GM12874 (cell line): ENCODE results near the gene SLCO1B3.

Experiments
- CTCF ChIP-seq: IDR thresholded peaks from 2 replicates; pipeline ENCODE4 v1.5.1; 2011; ENCODE audit warnings: low read depth, mild to moderate bottlenecking, control low read depth, low read length, moderate library complexity; ENCODE audit not compliant: insufficient read depth

Gene SLCO1B3

GRCh38 chr12:20885552-20885951, 75.0 kb downstream of the SLCO1B3 start:
- TF ChIP-seq CTCF = no peak

DNA sequence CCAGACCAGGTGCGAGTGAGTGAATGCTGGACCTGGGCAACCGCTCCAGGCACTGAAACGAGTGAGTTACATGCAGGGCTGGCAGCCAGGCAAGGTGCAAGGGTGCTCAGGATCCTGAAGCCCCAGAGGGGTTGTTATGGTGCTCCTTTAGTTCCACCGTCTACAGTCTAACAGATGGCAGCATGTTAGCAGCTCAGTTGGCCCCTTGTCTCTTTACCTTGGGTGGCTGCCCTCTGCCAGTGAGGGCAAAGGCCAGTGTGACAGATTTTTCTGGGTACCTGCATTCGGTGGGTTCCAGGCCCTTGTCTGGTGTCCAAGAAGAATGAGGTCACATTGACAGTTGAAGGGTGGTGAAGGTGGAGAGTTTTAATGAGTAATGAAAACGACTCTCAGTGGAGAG, 106.8 kb downstream of the SLCO1B3 start:
- no peak for TF ChIP-seq CTCF

- no peak for TF ChIP-seq CTCF
Measured at GRCh38 chr12:20917819-20918218, 107.3 kb downstream of the SLCO1B3 start.

- no peak for TF ChIP-seq CTCF
Measured at GRCh38 chr12:20931894-20932293, 121.4 kb downstream of the SLCO1B3 start.

- peak; percentile 43 for TF ChIP-seq CTCF
Measured at GRCh38 chr12:20946732-20947131, 136.2 kb downstream of the SLCO1B3 start.

DNA sequence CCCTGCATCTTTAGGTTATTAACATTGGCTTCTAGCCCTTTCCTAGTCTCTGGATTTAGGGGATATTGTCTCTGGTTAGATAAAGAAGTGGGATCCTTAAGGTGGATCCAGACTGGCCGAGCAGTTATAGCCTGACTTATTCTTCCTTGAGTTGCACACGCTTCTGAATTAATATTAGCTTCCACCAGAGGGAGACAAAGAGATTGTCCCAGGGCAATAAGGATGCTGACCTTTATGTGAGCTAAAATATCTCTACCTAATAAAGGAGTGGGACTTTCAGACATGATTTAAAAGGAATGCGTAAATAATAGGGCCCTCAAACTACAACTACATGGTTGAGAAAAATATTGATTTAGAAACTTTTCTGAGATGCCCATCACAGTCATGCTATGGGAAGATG, 139.7 kb downstream of the SLCO1B3 start:
- TF ChIP-seq CTCF = peak; percentile 29; the same call in 1 of the 2 replicates

DNA sequence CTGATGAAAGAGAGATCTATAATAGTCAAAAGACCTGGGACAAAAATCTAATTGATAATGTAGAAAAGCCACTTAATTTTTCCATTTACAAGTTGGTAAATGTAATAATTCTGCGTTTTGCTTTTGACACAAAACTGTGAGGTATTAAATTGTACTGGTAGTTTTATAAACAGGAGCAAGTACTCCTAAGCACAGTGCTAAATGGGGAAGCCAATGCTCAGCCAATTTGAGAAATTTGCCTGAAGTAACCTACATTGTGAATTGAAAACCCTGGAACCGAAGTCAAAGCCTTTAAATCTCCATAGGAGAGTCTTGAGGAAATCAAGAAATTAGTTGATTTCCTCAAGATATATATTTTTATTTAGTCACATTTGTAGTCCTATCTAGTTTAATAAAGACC, 152.8 kb downstream of the SLCO1B3 start:
- no peak for TF ChIP-seq CTCF

DNA sequence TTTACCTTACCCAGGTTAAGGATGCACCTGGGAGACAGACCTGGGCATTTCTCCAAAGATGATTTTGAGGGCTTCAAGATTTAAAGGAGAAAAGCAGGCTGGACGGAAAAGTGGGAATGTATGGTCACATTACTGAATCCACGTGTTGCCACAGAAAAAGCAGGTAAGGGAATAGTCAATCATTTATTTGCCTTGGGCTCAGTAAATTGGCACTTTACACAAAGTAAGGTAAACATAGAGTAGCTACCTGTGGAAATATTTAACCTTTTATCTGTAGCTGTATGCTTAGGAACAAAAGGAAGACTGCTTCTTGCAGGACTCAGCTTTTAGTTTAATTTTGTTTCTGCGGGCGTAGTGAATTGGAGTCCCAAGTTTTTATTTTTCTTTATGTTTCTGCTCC, 153.3 kb downstream of the SLCO1B3 start:
- TF ChIP-seq CTCF = no peak
